Measurements from ENCODE around the gene ZNF440.
"Not testable (repeated sequence)": the region's sequence is repeated elsewhere in the genome, so short reads cannot be mapped to it uniquely, and the experiment has no call there.

The ZNF440 gene

DNA sequence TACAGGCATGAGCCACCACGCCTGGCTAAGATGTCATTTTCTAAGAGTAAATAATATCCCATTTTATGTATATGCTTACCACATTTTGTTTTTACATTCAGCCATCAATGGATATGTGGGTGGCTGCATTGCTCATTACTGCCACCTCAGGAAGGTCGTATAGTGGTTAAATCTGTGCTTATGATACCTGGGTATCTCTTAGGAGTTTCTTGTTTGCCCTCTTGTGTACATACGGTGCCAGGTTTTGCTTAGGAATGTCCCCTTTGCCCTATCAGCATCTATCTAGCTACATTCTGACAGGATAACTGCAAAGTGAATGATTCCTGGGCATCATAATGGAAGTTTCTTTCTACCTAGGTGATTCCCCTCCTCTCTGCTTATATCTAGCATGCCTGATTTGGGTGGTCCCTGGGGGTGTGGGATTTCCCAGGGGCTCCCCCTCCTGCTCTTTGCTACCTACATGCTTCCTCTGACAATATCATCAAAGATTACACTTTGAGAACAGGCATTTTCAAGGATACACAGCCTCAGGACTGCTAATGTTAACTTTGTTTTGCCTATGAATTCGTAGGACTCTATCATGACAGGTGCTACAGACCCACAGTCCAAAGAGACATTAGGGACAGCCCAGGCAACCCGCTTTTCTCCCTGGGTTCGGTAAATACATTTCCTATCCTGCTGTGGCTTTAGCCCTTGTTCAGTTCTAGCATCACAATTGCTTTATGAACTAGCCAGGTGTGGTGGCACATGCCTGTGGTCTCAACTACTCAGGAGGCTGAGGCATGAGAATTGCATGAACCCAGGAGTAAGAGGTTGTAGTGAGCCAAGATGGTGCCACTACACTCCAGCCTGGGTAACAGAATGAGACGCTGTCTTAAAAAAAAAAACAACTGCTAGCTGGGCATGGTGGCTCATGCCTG is 15.1 kb downstream of the ZNF440 start:
- FAIRE-seq: not testable (repeated sequence)

DNA sequence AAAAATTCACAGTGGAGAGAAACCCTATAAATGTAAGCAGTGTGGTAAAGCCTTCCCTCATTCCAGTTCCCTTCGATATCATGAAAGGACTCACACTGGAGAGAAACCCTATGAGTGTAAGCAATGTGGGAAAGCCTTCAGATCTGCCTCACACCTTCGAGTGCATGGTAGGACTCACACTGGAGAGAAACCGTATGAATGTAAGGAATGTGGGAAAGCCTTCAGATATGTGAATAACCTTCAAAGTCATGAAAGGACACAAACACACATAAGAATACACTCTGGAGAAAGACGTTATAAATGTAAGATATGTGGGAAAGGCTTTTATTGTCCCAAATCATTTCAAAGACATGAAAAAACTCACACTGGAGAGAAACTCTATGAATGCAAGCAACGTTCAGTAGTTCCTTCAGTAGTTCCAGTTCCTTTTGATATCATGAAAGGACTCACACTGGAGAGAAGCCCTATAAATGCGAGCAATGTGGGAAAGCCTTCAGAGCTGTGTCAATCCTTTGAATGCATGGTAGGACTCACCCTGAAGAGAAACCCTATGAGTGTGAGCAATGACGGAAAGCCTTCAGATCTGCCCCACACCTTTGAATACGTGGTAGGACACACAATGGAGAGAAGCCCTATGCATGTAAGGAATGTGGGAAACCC is 18.3 kb downstream of the ZNF440 start:
- FAIRE-seq: no peak

DNA sequence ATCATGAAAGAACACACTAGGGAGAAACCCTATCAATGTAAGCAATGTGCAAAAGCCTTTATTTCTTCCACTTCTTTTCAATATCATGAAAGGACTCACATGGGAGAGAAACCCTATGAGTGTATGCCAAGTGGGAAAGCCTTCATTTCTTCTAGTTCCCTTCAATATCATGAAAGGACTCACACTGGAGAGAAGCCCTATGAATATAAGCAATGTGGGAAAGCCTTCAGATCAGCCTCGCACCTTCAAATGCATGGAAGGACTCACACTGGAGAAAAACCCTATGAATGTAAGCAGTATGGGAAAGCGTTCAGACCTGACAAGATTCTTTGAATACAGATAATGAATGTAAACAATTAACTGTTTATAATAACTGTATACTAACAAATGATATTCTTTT is 19.5 kb downstream of the ZNF440 start:
- no peak for FAIRE-seq

DNA sequence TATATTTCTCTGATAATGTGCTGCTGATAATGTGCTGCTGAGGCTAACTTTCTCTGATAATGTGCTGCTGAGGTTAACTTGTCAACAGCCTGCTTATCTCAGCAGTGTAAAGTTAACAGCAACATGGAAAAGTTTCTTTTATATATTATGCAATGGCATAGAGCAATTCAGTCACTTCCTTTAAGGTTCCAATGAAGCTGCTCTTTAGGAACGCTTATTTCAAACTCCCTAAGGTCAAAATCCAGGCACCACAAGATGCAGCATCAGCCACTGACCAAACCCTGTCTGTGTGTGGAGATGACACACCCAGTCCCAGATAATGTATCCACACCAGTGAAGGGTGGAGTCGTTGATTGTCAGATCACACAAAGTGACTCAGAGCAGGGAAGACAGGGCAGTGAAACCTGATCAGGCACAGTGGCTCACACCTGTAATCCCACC is 21.6 kb downstream of the ZNF440 start:
- FAIRE-seq: not testable (repeated sequence)

DNA sequence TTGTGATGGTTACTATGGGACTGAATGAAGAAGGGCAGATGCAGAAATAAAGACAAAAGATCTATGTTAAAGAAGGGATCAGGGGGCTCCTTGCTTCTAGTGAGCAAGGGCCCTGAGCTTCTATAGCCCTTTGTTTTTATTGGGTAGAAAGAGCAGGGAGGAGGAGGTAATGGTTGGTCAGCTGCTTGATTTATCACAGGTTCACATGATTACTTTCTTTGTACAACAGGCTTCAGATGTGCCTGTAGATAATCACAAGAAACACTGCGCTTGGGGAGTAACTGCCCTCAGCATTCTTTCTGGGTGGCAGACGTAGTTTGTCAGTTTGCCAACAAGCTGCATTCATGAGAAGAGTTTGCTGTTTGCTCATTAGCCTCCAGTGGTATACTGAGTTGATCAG is 29.6 kb downstream of the ZNF440 start:
- no peak for FAIRE-seq

DNA sequence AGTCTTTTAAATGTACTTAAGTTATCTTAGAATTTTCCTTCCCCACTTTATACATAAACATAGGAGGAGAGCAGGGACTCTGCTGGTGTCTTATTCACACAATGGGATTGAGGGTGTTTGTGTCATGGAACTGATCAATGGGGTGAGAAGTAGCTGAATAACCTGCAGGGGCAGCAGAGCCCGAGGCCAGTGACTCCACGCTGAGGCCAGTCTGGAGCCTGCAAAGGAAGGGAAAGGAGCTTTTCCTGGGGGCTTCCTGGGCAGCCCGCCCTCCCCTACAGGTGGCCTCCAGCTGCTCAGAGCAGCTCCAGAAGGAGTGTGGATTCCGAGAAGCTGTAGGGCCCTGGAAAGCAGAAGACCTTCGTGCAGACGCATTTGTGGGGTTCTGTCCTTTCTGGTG is 33.5 kb downstream of the ZNF440 start:
- FAIRE-seq: not testable (repeated sequence)

DNA sequence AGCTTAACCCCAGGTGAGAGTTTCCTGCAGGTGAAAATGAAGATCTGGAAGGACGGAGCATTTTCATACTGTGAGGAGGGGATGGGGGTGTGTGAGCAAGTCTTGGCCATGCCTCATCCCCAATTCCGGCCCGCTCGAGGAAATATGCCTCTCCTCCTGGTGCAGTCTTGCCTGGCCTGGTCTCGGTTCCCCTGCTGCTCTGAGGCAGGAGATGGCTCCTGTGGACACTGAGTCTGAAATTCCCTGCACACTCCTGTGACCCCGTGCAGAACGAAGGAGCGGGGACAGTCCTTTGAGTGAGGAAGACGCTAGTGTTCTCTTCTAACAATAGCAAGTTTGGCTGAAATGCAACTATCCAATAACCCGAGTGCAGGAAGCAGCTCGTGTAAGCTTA is 34.1 kb downstream of the ZNF440 start:
- no peak for FAIRE-seq

DNA sequence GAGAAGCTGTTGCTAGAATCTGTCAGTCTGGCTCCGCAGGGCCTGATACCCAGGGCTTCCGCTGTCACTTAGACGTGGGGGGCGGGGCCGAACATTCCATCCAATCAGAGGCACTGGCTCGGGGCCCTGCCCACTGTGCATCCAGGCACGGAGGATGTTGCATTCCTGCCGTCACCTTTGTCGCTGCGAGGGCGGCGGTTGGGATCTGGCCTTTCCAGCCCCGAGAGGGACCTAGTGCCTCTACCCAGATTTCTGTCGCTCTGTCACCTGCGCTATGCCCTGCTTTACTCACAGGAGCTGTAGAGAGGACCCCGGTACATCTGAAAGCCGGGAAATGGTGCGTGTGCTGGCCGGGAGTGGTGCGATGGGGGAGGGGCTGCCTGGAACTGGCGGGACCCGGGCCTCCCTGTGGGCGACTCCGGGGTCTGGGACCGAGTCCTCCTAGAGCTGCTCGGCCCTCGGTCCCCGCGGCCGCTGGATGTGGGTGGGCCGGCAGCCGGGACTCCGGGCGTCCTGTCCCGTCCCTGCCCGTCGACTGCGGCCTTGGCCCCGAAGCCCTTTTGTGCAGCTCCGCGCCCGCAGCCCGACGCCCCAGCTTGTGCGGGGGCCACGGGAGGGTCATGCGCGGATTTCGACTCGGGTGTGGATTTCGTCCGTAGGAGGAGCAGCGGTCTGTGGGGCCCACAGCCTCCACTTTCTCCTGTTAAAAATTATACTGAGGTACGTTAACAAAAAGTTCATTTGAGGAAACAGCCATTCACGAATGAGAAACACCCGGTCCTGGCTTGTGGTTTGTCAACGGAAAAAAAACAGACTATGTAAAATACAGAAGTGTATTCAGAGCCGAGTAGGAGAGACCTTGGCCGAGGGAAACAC is 34.8 kb downstream of the ZNF440 start, which contains the start of gene ZNF439:
TSS of gene ZNF439 (plus strand) at position 133 of the 876 bp plus-strand sequence. CDS start at position 275, 142 bp downstream.
- FAIRE-seq: no peak

DNA sequence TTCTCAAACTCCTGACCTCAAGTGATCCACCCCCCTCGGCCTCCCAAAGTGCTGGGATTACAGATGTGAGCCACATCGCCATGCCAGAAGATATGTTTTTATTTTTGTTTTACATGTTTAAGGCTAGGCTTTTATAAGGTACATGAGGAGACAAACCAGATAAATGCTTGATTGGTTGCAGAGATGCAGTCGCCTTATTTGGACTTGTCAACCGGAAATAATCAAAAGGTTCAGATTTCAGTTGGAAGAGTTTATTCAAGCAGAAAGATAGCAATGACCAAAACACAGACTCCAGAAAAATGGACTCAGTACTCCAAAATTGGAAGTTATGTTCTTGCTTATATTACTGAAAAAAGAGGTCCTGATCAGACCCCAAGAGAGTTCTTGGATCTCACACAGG is 36.2 kb downstream of the ZNF440 start:
- FAIRE-seq: not testable (repeated sequence)

DNA sequence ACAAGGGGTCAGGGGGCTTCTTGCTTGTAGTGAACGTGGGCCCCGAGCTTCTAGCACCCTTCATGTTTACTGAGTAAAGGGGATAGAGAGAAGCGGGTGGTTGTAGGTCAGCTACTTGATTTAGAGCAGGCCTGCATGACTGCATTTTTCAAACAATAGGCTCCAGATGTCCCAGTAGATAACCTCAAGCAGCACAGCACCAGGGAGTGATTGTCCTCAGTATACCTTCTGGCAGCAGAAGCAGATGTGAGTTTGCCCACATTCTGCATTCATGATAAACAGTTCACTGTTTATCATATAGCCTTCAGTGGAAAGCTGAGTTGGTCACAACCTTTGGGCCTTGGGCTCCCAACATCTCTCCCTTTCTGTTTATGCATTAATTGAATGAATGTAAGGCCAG is 39.3 kb downstream of the ZNF440 start:
- no peak for FAIRE-seq

DNA sequence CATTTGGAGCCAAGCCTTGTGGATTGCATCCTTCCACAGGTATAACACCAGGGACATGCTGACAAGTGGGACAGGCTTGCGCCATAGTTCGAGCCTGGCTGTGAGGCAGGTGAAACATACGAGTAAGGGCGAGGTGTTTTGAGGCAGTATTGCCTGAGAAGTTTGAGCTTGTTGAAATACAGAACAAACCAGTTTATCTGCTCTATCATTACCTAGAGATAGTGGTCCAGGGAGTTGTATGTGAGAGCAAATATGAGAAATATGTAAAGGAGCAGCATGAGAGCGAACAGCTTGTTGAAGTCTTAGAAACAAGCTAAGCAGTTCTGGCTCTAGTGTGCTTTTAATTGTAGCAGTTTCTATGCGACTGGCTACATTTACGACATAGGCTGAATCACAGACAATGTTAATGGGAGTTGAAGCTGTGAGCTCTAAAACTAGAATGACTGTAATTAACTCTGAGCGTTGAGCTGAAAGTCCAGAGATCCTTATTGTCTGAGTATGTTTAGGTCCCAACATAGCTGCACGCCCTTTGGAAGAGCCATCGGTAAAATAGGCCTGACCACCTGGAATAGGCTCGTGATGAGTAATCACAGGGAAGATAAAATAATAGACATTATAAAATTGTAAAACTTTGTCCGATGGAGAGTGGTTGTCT is 42.6 kb downstream of the ZNF440 start:
- no peak for FAIRE-seq

DNA sequence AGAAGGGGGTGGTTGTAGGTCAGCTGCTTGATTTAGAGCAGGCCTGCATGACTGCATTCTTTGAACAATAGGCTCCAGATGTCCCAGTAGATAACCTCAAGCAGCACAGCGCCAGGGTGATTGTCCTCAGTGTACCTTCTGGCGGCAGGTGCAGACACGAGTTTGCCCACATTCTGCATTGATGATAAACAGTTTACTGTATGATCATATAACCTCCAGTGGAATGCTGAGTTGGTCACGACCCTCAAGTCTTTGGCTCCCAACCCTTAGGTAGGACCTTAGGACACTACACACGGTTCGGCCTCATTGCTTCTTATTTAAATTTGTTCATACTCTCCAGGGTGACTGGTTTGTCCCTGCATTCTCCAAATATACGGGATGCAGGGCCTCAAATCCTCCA is 46.6 kb downstream of the ZNF440 start:
- no peak for FAIRE-seq

DNA sequence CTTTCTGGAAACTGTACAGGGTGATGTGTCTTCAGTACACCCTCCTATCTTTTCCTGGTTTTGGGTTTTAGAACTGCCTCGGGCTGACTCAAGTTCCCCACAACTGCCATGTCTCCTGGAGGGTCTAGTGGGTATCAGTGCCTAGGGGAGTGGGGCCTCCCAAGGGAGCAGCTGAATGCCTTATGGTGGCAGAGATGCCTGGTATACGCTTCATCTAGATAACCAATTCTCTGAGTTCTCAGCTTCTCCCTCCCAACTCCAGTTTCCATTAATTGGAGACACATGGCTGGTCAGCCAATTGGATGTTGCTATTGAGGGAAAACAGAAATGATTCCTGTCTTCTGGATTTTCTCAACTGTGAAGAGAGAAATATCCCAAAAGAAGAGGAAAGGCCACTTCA is 47.2 kb downstream of the ZNF440 start:
- FAIRE-seq: no peak

DNA sequence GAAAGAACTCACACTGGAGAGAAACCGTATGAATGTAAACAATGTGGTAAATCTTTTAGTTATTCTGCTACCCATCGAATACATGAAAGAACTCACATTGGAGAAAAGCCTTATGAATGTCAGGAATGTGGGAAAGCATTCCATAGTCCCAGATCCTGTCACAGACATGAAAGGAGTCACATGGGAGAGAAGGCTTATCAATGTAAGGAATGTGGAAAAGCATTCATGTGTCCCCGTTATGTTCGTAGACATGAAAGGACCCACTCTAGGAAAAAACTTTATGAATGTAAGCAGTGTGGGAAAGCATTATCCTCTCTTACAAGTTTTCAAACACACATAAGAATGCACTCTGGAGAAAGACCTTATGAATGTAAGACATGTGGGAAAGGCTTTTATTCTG is 53.7 kb downstream of the ZNF440 start:
- FAIRE-seq: not testable (repeated sequence)

DNA sequence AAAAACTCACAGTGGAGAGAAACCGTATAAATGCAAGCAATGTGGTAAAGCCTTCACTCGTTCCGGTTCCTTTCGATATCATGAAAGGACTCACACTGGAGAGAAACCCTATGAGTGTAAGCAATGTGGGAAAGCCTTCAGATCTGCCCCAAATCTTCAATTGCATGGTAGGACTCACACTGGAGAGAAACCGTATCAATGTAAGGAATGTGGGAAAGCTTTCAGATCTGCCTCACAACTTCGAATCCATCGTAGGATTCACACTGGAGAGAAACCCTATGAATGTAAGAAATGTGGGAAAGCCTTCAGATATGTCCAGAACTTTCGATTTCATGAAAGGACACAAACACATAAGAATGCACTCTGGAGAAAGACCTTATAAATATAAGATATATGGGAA is 54.1 kb downstream of the ZNF440 start:
- FAIRE-seq: no peak

DNA sequence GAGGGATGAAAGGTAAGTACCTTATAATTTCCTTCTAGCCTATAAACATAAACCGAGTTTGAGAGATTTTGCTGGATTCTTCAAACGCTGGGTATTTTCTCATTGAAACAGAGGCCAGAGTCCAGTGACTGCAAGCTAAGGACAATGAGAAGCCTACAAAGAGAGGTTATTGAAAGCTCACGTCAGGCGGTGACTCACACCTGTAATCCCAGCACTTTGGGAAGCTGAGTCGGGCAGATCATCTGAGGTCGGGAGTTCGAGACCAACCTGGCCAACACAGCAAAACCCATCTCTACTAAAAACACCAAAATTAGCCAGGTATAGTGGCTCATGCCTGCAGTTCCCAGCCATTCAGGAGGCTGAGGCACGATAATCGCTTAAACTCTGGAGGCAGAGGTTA is 58.6 kb downstream of the ZNF440 start:
- FAIRE-seq: no peak

DNA sequence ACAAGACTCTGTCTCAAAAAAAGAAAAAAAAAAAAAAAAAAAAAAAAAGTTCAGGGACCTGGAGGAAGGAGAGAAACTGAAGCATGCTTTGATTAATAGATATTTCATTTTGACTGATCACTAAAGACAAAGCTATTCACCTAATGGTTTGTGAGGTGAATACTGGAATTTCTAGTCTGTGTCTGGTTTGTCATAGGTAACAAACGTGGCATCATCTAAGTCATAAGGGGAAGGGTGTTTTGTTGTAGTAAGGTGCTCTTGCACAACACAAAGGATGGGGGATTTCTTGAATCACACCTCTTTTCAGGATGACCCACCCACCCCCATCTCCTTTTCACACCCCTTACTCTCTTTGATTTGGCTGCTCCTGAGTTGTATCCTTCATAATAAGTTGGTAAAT is 59.7 kb downstream of the ZNF440 start:
- FAIRE-seq: no peak

DNA sequence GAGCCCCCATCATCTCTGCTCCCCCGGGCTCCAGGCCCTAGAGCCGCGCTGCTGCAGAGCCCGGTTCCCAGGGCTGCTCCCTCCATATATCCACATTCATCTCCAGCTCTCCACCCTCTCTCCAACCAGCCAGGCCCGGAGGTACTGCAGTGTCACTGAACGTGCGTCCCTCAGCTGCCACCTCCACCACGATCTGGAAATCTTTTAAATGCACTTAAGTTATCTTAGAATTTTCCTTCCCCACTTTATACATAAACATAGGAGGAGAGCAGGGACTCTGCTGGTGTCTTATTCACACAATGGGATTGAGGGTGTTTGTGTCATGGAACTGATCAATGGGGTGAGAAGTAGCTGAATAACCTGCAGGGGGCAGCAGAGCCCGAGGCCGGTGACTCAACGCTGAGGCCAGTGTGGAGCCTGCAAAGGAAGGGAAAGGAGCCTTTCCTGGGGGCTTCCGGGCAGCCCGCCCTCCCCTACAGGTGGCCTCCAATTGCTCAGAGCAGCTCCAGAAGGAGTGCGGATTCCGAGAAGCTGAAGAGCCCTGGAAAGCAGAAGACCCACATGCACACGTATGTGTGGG is 65.7 kb downstream of the ZNF440 start:
- FAIRE-seq: not testable (repeated sequence)

DNA sequence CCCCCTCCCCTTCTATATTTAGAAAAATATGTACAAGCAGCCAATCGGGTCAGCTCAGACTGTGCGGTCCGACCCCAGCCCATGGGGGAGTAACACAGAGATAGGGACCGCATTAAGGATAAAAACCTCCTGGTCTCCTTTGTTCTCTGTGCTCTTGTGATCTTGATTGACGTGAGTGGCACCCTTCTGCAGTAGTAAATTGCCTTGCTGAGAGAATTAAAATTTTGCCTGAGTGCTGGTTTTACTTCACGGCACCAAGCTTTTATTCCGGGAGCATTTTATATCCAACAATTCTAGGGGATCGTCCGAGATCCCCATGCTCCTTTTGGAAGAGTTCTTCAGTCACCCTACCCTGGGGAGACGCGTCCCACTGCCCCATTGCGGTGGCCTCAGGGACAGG is 66.5 kb downstream of the ZNF440 start:
- FAIRE-seq: no peak

DNA sequence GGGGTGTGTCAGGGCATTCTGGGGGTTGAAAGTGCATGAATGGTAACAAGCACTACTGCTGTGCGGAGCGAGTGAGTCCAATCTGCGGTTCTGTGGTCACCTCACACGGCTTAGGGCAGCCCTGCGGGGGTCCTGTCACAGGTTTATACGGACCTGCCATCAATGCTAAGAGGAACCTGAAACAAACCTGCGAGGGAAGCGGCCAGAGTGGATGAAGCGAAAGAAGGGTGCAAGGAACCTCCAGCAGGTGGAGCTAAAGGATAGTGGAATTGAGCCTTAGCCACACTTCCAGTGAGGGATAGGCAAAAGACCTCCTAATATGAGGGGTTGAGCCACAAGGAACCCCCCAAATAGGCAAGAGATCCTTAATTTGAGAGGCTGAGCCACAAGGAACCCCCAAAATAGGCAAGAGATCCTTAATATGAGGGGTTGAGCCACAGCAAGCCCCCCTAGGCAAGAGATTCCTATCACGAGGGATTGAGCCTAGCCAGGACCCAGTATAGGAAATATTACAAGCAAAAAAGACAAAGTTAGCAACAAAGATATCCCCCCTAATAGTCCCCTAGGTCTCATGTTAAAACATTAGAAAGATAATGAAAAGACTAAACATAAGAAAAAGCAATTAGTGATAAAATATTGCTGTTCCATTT is 67.2 kb downstream of the ZNF440 start:
- no peak for FAIRE-seq

DNA sequence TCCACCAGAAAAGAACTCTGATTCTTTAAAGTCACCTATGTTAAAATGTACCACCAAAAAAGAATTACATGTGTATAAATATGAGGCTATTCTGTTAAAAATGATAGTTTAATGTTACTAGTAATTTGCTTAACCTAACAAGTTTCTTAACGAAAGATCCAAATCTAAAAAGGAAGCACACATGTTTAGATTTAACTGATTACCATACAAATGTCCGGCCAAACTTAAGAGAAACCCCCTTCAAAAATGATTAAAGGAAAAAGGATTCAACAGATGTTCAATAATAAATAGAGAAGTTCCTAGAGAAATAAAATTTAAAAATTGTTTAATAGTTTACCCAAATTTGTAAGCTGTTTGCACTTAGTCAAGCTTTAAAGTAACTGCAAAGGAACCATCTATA is 68.5 kb downstream of the ZNF440 start:
- no peak for FAIRE-seq
